Cortex of kidney (tissue), 1 donor: ENCODE data around the gene BCAS2.

Source experiments
- DNase-seq: peaks from one replicate; lab custom pipeline; 2025; lab: John Stamatoyannopoulos, UW

Gene BCAS2

GRCh38 chr1:114558544-114558943 lies 22.9 kb downstream of the BCAS2 start:
- no peak for DNase-seq

GRCh38 chr1:114554577-114554976 lies 26.8 kb downstream of the BCAS2 start:
- DNase-seq, result no peak

GRCh38 chr1:114552106-114552639 lies 29.2 kb downstream of the BCAS2 start:
- no peak for DNase-seq

- DNase-seq, result no peak
Observed at GRCh38 chr1:114551400-114551799, 30.0 kb downstream of the BCAS2 start.

- no peak for DNase-seq
Observed at GRCh38 chr1:114550336-114550735, 31.1 kb downstream of the BCAS2 start.

- DNase-seq, result no peak
Observed at GRCh38 chr1:114549137-114549536, 32.3 kb downstream of the BCAS2 start.

- no peak for DNase-seq
Observed at GRCh38 chr1:114547076-114547475, 34.3 kb downstream of the BCAS2 start.

- DNase-seq, result no peak
Observed at GRCh38 chr1:114545796-114546195, 35.6 kb downstream of the BCAS2 start.

GRCh38 chr1:114545315-114545714 lies 36.1 kb downstream of the BCAS2 start:
- no peak for DNase-seq

- DNase-seq, result no peak
Observed at GRCh38 chr1:114540821-114541220, 40.6 kb downstream of the BCAS2 start.

- DNase-seq, result no peak
Observed at GRCh38 chr1:114540272-114540671, 41.1 kb downstream of the BCAS2 start.

GRCh38 chr1:114536043-114536442 lies 45.4 kb downstream of the BCAS2 start:
- DNase-seq, result no peak

GRCh38 chr1:114535401-114535800 lies 46.0 kb downstream of the BCAS2 start:
- no peak for DNase-seq

- DNase-seq, result no peak
Observed at GRCh38 chr1:114531094-114531493, 50.3 kb downstream of the BCAS2 start.

- DNase-seq, result no peak
Observed at GRCh38 chr1:114530224-114530623, 51.2 kb downstream of the BCAS2 start.

GRCh38 chr1:114524944-114525343 lies 56.5 kb downstream of the BCAS2 start:
- no peak for DNase-seq

- no peak for DNase-seq
Observed at GRCh38 chr1:114522264-114522575, 59.2 kb downstream of the BCAS2 start.

GRCh38 chr1:114521396-114522263 lies 59.8 kb downstream of the BCAS2 start:
- no peak for DNase-seq
